Measurements from ENCODE around the gene LURAP1L.
"Not testable (repeated sequence)": the region's sequence is repeated elsewhere in the genome, so short reads cannot be mapped to it uniquely, and the experiment has no call there.

The LURAP1L gene

DNA sequence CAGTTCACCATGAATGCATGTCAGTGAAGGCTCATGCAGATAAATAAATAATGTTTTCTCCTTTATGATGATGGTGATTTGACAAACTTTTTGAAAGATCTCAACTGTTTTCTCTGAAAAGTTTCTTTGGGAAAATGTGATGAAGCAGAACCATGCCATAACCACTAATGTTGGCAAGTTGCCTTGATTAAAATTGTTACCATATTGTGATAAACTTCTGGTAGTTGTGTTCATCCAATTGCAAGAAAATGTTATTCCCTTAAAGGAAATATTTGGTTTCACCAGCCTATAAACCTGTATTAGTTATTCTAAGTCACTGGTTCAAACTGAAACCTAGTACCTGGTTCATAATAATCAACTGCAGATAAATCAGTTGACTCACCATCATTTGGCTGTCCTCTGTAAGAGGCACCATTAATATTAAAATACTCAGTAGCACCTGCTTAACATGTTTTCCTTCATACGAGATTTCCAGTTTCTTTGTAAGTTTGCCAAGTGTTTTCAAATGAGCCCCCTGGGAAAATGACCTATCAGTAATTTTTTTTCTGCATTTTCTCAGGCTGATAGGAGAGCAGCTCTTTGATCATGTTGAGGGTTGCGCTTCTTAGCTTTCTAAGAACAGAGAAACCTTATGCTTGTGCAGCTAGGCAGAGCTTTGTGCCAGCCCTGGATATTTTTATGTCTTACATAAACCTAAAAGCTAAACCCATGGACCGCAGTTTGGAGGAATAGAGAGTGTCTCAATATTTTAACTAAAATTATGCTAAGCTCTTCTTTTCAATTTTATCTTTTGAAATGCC lies 88.0 kb downstream of the LURAP1L start:
- no peak for DNase-seq

DNA sequence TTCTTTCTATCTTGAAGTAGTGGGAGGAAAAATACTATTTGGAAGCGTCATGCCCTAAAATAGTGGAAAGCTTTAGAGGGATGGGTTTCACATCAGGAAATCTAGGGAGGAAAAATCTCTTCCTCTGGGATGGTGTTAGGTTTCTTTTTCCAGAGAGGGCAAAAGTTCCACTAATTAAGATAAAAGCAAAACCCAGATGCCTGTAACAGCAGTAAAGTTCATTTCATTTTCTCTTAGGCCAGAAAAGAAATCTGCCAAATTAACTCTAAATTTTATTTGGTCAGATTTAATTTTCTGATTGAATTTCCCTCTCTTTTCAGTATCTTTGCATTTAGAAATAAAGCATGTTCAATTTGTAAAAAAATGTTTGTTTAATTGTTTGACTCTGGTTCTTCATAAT lies 88.8 kb downstream of the LURAP1L start:
- no peak for DNase-seq

DNA sequence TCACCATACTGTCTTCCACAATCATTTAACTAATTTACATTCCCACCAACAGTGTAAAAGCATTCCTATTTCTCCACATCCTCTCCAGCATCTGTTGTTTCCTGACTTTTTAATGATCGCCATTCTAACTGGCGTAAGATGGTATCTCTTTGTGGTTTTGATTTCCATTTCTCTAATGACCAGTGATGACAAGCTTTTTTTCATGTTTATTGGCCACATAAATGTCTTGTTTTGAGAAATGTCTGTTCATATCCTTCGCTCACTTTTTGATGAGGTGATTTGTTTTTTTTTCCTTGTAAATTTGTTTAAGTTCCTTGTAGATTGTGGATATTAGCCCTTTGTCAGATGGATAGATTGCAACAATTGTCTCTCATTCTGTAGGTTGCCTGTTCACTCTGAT lies 90.6 kb downstream of the LURAP1L start:
- DNase-seq: not testable (repeated sequence)

Measured in SIG-M5 (cell line).